Astrocyte (in vitro differentiated cells and primary cell): Measurements from ENCODE around the gene PPP1R14C. TPM values are rescaled to one million over a fixed set of nuclear protein-coding genes. Genes with fewer than 3 reads are reported as not detected.

Experiments
- DNase-seq: peaks from one replicate; pipeline ENCODE4 v3.0.0-alpha.2; 2010; ENCODE audit warnings: low read depth
- FAIRE-seq: peaks from 2 replicates; lab custom pipeline; 2011; peaks lifted over from hg19 to GRCh38; lab: Jason Lieb, UNC
- H2AFZ ChIP-seq: 2 replicates; pipeline ENCODE4 v1.6.0; 2012; ENCODE audit warnings: low read depth, low read length, inconsistent platforms
- H3K27ac ChIP-seq: 2 replicates; pipeline ENCODE4 v1.5.1; 2011; ENCODE audit warnings: low read depth, low read length, inconsistent platforms
- H3K27me3 ChIP-seq: 2 replicates; pipeline ENCODE4 v1.6.0; 2011; ENCODE audit warnings: low read length, inconsistent platforms; ENCODE audit not compliant: insufficient read depth
- H3K36me3 ChIP-seq: 2 replicates; pipeline ENCODE4 v1.5.1; 2011; ENCODE audit warnings: low read length, inconsistent platforms; ENCODE audit not compliant: insufficient read depth
- H3K4me1 ChIP-seq: 2 replicates; pipeline ENCODE4 v1.5.1; 2011; ENCODE audit warnings: low read length, inconsistent platforms; ENCODE audit not compliant: insufficient read depth
- H3K4me2 ChIP-seq: 2 replicates; pipeline ENCODE4 v1.6.0; 2012; ENCODE audit warnings: low read length, inconsistent platforms
- H3K4me3 ChIP-seq: 2 replicates; pipeline ENCODE4 v1.5.1; 2011; ENCODE audit warnings: low read depth, mild to moderate bottlenecking, low read length, inconsistent platforms; ENCODE audit not compliant: insufficient read depth
- H3K79me2 ChIP-seq: 2 replicates; pipeline ENCODE4 v1.6.0; 2012; ENCODE audit warnings: mild to moderate bottlenecking, low read length, inconsistent platforms; ENCODE audit not compliant: insufficient read depth
- H3K9ac ChIP-seq: 2 replicates; pipeline ENCODE4 v1.6.0; 2012; ENCODE audit warnings: mild to moderate bottlenecking, low read length, inconsistent platforms
- H3K9me3 ChIP-seq: 2 replicates; pipeline ENCODE4 v1.5.1; 2012; ENCODE audit warnings: low read depth, mild to moderate bottlenecking, low read length, inconsistent platforms; ENCODE audit not compliant: insufficient read depth
- H4K20me1 ChIP-seq: 2 replicates; pipeline ENCODE4 v1.6.0; 2012; ENCODE audit warnings: low read length, inconsistent platforms; ENCODE audit not compliant: insufficient read depth
- H3K27ac Mint-ChIP-seq: one replicate; pipeline ENCODE4 v1.8.0; 2021; ENCODE audit warnings: mild to moderate bottlenecking, mixed read lengths; ENCODE audit not compliant: unreplicated experiment
- H3K27me3 Mint-ChIP-seq: one replicate; pipeline ENCODE4 v1.8.0; 2021; ENCODE audit warnings: low read depth, mixed read lengths; ENCODE audit not compliant: unreplicated experiment
- H3K36me3 Mint-ChIP-seq: one replicate; pipeline ENCODE4 v1.8.0; 2021; ENCODE audit warnings: low read depth, mixed read lengths; ENCODE audit not compliant: unreplicated experiment
- H3K4me1 Mint-ChIP-seq: one replicate; pipeline ENCODE4 v1.8.0; 2021; ENCODE audit warnings: low read depth, mixed read lengths; ENCODE audit not compliant: unreplicated experiment
- H3K4me3 Mint-ChIP-seq: one replicate; pipeline ENCODE4 v1.8.0; 2021; ENCODE audit warnings: mild to moderate bottlenecking, moderate library complexity, mixed read lengths; ENCODE audit not compliant: unreplicated experiment
- H3K9me3 Mint-ChIP-seq: one replicate; pipeline ENCODE4 v1.8.0; 2021; ENCODE audit warnings: mild to moderate bottlenecking, mixed read lengths; ENCODE audit not compliant: unreplicated experiment
- EZH2 ChIP-seq: IDR thresholded peaks from 2 replicates; pipeline ENCODE4 v1.6.1; 2012; ENCODE audit warnings: mild to moderate bottlenecking, low read length, inconsistent platforms; ENCODE audit not compliant: insufficient read depth
- total RNA-seq: library from RNA; stranded (reverse); gene quantifications from 2 replicates; pipeline ENCODE4 v1.2.1, GENCODE V29; 2021
- TF ChIP-seq, protein P1 (sequence below): IDR thresholded peaks from 2 replicates; pipeline ENCODE4 v1.5.1; 2011; ENCODE audit warnings: low read depth, mild to moderate bottlenecking, inconsistent platforms, low read length, moderate library complexity; ENCODE audit not compliant: insufficient read depth

The PPP1R14C gene
- total RNA-seq, 1 donor from 2014 or later = 3.9 TPM

DNA sequence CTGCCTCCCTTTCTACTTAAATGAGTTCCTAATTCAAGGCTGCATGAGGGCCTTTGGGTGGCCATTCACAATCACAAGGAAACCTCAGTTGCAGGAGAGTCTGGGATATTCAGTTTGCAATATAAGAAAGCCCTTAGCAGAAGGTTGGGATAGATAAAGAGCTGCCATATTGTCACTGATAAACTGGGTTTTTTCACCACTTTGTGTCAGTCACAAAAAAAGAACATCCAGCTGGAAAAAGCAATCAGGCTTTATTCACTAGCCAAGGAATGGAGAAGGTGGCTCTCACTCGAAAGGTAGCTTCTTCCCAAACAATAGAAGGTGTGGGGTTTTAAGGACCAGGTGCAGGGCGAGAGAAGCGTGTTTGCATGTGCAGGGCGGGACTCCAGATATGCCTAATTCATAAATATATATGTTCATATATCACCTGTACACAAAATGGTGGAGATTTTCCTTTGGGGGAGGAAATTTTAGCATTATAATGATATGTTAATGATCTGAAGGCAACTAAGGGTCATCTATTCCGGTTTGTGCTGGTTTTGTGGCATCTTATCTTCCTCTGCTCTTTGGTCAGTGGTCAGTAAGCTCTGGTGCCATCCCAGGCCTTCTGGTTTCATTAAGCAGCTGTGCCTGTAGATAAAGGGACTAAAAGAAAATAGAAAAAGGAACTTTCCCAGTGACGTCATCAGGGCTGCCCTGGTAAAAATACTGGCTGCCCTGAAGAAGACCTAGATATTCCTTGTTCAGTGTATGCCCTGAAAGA is 128.8 kb downstream of the PPP1R14C start:
- H3K36me3 ChIP-seq = no peaks in the 10 kb centered on the region
- peaks cover 72% of the 10 kb centered on the region for H3K4me1 Mint-ChIP-seq
- TF ChIP-seq EZH2 = no peak
- H3K27ac Mint-ChIP-seq = peak overlapping the region; percentile 79
- H3K9me3 ChIP-seq = no peaks in the 10 kb centered on the region
- H4K20me1 ChIP-seq = no peaks in the 10 kb centered on the region
- no peak overlapping the region for H3K27ac ChIP-seq
- H2AFZ ChIP-seq = no peak overlapping the region
- H3K4me1 ChIP-seq = peaks cover 48% of the 10 kb centered on the region
- H3K27me3 ChIP-seq = no peaks in the 10 kb centered on the region
- H3K4me3 ChIP-seq = no peak overlapping the region
- H3K9ac ChIP-seq = no peak overlapping the region
- H3K9me3 Mint-ChIP-seq = no peaks in the 10 kb centered on the region
- no peak overlapping the region for H3K4me2 ChIP-seq
- DNase-seq = no peak
- no peak for FAIRE-seq
- H3K27me3 Mint-ChIP-seq = peaks cover 6% of the 10 kb centered on the region
- H3K4me3 Mint-ChIP-seq = no peak overlapping the region
- H3K79me2 ChIP-seq = no peaks in the 10 kb centered on the region
- H3K36me3 Mint-ChIP-seq = no peaks in the 10 kb centered on the region

DNA sequence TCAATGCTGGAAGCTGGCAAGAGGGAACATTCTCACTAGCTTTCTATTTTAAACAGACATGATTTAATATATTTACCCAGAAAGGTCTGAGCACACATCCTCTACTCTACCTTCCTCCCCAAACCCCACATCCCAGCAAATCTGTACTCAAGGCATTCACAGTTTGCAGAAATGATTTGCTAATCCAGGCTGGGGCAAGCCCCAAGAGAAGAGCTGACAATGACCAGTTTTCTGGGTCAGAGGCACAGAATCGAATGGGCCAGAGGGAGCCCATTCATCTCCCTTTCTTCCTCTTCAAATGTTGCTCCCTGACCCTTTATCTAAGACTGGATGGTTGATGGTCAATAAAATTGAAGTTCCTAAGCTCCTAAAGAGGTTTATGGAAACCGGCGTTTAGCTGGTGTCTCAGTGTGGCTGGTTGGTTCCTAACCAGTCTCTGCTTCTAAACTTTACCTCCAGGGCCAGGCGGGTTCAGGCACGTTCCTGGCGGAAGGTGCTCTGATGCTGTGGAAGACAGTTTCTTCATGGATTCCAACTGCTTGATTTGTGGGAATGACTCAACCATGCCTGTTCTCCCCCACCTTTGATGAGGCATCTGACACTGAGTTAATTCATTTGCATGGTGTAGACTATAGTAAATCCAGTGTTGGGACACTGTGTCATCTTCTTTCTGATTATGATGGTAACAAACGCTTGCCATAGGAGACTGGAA is 129.6 kb downstream of the PPP1R14C start:
- FAIRE-seq (no peak), DNase-seq (no peak)
- no peaks in the 10 kb centered on the region for H3K9me3 ChIP-seq
- H3K27me3 ChIP-seq = no peaks in the 10 kb centered on the region
- no peak overlapping the region for H3K27ac ChIP-seq
- peak overlapping the region; percentile 79 for H3K27ac Mint-ChIP-seq
- H4K20me1 ChIP-seq = no peaks in the 10 kb centered on the region
- H3K4me3 ChIP-seq = no peak overlapping the region
- H3K36me3 Mint-ChIP-seq = no peaks in the 10 kb centered on the region
- peaks cover 40% of the 10 kb centered on the region for H3K4me1 ChIP-seq
- H3K9me3 Mint-ChIP-seq = no peaks in the 10 kb centered on the region
- H3K4me1 Mint-ChIP-seq = peaks cover 64% of the 10 kb centered on the region
- H3K79me2 ChIP-seq = no peaks in the 10 kb centered on the region
- H3K4me2 ChIP-seq = no peak overlapping the region
- H3K27me3 Mint-ChIP-seq = peaks cover 8% of the 10 kb centered on the region
- no peak overlapping the region for H3K9ac ChIP-seq
- no peak overlapping the region for H3K4me3 Mint-ChIP-seq
- TF ChIP-seq, protein P1, sequence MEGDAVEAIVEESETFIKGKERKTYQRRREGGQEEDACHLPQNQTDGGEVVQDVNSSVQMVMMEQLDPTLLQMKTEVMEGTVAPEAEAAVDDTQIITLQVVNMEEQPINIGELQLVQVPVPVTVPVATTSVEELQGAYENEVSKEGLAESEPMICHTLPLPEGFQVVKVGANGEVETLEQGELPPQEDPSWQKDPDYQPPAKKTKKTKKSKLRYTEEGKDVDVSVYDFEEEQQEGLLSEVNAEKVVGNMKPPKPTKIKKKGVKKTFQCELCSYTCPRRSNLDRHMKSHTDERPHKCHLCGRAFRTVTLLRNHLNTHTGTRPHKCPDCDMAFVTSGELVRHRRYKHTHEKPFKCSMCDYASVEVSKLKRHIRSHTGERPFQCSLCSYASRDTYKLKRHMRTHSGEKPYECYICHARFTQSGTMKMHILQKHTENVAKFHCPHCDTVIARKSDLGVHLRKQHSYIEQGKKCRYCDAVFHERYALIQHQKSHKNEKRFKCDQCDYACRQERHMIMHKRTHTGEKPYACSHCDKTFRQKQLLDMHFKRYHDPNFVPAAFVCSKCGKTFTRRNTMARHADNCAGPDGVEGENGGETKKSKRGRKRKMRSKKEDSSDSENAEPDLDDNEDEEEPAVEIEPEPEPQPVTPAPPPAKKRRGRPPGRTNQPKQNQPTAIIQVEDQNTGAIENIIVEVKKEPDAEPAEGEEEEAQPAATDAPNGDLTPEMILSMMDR = no peak
- no peak for TF ChIP-seq EZH2
- no peak overlapping the region for H2AFZ ChIP-seq
- no peaks in the 10 kb centered on the region for H3K36me3 ChIP-seq

DNA sequence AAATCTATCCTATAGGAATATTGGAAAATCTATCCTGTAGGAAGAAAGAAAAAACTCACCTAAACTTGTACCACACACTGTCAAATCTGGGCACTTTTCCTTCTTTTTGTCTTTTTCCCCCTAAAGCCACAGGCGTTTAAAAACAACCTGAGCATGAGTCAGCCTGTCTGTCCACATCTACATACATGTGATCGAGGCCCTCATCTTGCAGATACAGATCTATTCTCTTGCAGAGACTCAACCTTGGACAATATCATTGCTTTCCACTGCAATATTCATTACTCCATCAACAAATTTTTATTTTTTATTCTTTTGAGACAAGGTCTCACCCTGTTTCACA is 130.1 kb downstream of the PPP1R14C start:
- FAIRE-seq = no peak
- TF ChIP-seq, protein P1 = no peak
- no peak for TF ChIP-seq EZH2
- H3K27ac ChIP-seq = no peak overlapping the region

More for the DNA sequence above, 130.1 kb downstream of the PPP1R14C start:
- Histone ChIP-seq H2AFZ (no peak overlapping the region), H3K4me3 (no peak overlapping the region), H3K9me3 (no peaks in the 10 kb centered on the region), H3K9ac (no peak overlapping the region), H3K4me2 (no peak overlapping the region), H3K36me3 (no peaks in the 10 kb centered on the region), H3K27me3 (no peaks in the 10 kb centered on the region), H4K20me1 (no peaks in the 10 kb centered on the region), H3K79me2 (no peaks in the 10 kb centered on the region), H3K4me1 (peaks cover 35% of the 10 kb centered on the region)
- Mint-ChIP-seq H3K36me3 (no peaks in the 10 kb centered on the region), H3K9me3 (no peaks in the 10 kb centered on the region), H3K4me3 (no peak overlapping the region), H3K27ac (peak overlapping the region; percentile 79), H3K4me1 (peaks cover 59% of the 10 kb centered on the region), H3K27me3 (peaks cover 10% of the 10 kb centered on the region)
- no peak for DNase-seq
